OCI-LY7 (cell line): ENCODE results near the gene ENOX1.

Source experiments
- EZH2phosphoT487 ChIP-seq: fragments of 200-600 bp; sonication (generic); IDR thresholded peaks from 2 replicates; pipeline ENCODE4 v1.6.1; 2018; ENCODE audit warnings: low read depth, borderline replicate concordance, mild to moderate bottlenecking, mixed run types, antibody characterized with exemption, low read length, moderate library complexity, mixed read lengths
- TF ChIP-seq, protein P1 (sequence below): fragments of 200-600 bp; sonication (generic); conservative IDR thresholded peaks from 2 replicates; pipeline ENCODE4 v1.5.1; 2014; ENCODE audit warnings: mild to moderate bottlenecking, antibody characterized with exemption, low read length, moderate library complexity, mixed read lengths

DNA sequence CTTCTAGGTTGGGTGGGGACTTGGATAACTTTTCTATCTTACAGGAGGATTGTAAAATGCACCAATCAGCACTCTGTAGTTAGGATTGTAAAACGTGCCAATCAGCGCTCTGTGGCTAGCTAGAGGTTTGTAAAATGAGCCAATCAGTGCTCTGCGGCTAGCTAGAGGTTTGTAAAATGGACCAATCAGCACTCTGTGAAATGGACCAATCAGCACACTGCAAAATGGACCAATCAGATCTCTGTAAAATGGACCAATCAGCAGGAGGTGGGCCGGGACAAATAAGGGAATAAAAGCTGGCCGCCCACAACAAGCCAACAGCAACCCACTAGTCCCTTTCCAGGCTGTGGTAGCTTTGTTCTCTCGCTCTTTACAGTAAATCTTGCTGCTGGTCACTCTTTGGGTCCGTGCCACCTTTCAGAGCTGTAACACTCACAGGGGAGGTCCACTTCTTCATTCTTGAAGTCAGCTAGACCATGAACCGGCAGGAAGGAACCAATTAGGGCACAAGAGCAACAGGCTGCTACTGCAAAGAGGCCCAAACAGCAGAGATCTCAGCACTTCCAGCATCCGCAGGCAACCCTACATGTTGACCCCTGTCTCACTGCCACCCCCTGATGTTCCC is 606.6 kb downstream of the ENOX1 start:
- TF ChIP-seq, protein P1, sequence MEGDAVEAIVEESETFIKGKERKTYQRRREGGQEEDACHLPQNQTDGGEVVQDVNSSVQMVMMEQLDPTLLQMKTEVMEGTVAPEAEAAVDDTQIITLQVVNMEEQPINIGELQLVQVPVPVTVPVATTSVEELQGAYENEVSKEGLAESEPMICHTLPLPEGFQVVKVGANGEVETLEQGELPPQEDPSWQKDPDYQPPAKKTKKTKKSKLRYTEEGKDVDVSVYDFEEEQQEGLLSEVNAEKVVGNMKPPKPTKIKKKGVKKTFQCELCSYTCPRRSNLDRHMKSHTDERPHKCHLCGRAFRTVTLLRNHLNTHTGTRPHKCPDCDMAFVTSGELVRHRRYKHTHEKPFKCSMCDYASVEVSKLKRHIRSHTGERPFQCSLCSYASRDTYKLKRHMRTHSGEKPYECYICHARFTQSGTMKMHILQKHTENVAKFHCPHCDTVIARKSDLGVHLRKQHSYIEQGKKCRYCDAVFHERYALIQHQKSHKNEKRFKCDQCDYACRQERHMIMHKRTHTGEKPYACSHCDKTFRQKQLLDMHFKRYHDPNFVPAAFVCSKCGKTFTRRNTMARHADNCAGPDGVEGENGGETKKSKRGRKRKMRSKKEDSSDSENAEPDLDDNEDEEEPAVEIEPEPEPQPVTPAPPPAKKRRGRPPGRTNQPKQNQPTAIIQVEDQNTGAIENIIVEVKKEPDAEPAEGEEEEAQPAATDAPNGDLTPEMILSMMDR = no peak
- no peak for TF ChIP-seq EZH2phosphoT487
